Astrocyte of the spinal cord (primary cell): ENCODE measurements around the gene SNX9.
A peak's percentile ranks its signal among the peaks of the same experiment; 100 is the strongest.

Experiments used
- DNase-seq: peaks from one replicate; pipeline ENCODE4 v3.0.0; 2011; ENCODE audit warnings: low read depth, low spot score
- H3K4me3 ChIP-seq: 2 replicates; pipeline ENCODE4 v1.5.1; 2011; ENCODE audit warnings: low read depth, mild to moderate bottlenecking, low read length, moderate library complexity
- CTCF ChIP-seq: IDR thresholded peaks from 2 replicates; pipeline ENCODE4 v1.5.1; 2012; ENCODE audit warnings: low read depth, mild to moderate bottlenecking, low read length, inconsistent platforms
- in situ Hi-C: cut with HindIII; loops from 2 replicates; pipeline ENCODE4 v1.10.0; 2017; ENCODE audit warnings: low sequenced_read_pairs

The SNX9 gene

DNA sequence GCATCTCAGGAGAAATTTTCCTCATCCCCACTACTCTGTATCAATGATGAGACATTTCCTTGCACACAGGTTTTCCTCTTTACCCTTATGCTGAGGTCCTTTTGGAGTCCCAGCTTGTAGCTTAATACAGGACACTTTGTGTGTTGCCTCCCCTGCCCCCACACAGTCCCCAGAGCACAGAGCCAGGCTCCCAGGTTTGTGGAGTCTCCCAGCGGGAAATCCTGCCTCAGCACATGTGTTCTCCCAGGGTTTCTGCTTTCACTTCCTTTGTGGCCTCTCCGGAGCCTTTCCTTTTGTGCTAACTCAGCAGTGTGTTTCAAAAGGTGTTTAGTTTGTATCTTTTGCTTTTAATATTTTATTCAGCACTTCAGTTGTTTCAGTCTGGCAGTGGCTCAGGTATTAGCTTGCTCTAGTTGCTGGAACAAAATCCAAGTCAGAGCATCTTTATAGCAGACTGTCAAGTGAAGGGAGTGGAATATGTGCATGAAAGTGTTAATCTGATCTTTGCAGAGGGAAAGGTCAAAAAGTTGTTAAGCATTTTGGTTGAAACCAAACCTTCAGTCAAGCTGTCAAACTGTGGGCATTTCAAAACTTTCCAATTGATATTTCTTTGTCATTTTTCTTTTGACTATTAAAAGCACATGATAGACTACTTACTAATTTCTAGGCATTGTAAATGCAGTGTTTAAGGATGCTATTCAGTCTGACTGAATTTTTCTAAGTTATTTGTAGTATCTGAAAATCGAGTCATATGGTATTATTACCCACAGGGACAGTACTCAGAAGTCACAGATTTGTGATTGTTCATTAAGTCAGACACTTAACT is 8.6 kb downstream of the SNX9 start:
- H3K4me3 ChIP-seq: no peak overlapping the region
- in situ Hi-C loops: no loop called here
- no peak for TF ChIP-seq CTCF
- peak; percentile 38 for DNase-seq

DNA sequence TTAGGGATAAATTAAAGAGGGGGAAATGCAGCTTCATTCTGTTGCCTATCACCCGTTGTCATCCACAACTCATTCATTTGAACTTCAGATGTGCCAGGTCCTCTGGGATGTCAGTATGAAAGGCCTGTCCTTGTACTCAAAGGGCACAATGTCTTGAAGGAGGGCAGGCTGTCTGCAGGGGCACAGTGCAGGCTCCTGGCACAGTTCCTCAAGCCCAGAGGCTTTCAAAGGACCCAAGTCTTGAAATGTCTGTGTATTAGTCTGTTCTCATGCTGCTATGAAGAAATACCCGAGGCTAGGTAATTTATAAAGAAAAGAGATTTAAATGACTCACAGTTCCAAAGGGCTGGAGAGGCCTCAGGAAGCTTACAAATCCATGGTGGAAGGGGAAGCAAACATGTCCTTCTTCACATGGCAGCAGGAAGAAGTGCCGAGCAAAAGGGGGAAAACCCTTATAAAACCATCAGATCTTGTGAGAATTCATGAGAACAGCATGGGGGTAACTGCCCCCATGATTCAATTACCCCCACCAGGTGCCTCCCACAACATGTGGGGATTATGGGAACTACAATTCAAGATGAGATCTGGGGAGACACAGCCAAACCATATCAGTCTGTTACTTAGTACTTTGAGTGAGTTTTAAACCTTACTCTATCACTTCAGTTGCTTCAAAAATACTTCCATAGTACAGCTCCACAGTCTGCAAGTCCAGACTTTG is 9.4 kb downstream of the SNX9 start:
- in situ Hi-C loops: no loop called here
- DNase-seq: peak; percentile 36
- H3K4me3 ChIP-seq: no peak overlapping the region
- TF ChIP-seq CTCF: no peak

DNA sequence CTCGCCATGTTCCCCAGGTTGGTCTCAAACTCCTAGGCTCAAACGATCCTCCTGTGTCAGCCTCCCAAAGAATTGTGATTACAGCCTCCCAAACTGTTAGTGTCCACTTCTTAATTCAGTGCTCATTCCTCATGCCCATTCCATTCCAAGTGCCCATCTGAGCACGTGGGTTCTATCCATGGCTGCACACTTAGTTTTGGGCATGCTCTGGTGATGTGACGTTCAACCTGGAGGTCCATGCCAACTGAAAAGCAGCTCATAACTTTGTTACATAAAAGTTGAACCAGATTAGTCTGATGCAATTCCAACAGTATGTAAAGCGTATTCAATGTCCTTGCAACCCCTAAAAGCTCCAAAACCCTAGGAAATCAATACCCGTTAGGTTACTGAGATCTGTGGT is 11.5 kb downstream of the SNX9 start:
- no peak for DNase-seq
- in situ Hi-C loops: no loop called here
- H3K4me3 ChIP-seq: no peak overlapping the region
- TF ChIP-seq CTCF: no peak

DNA sequence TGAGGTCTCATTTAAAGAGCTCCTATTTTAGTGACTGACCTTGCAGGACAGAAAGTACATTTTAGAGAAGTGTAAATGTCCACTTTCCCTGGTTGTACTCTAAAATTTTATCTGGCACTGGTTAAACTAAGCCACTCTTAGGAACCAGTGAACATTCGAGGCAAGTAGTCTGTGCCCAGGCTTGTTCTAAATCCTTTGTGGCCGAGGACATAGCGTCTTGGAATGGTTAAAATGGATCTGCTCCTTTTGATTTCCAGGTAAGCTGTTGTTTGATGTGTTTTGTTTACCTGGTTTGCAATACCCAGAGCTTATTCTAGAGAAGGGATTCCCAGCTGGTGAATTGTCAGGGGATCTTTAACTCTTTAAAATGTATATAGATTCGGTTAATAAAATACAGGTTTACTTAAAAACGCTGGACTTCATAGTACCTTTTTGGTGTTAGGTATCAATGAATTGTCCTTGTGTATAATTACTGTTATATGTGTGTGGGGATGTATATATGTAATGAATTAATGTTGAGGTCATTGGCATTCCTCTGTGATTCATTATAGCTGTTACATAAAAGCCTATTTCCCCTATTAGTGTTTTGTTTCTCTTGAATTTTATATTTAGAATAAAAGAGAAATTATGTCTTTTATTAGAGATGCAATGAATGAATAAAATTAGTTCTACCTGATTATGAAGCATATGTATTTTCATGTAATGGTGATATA is 15.8 kb downstream of the SNX9 start:
- in situ Hi-C loops: no loop called here
- DNase-seq: no peak
- no peak overlapping the region for H3K4me3 ChIP-seq
- TF ChIP-seq CTCF: no peak

DNA sequence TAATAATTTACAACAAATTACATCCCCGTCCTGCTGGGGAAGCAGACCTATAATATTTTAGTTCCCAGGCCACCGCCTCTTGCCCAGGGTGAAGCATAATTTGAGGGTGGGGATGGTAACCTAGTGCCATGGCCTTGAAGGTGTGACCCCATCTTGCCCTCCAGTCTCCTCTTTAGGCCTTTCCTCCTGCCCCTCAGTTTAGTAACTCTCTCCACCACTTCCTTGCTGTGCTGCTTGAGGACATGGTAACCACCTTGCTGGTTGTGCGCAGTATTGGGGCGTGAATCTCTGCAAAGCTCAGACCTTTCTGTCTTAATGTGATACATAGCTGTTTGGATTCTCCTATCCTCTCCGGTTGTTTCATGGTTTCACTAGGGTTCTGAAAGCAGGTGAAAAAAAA is 16.6 kb downstream of the SNX9 start:
- no peak for DNase-seq
- no peak overlapping the region for H3K4me3 ChIP-seq
- in situ Hi-C loops: no loop called here
- TF ChIP-seq CTCF: no peak

- H3K4me3 ChIP-seq: no peak overlapping the region
- in situ Hi-C loops: no loop called here
These were observed 17.2 kb downstream of the SNX9 start for GRCh38 chr6:157840261-157840660.

More at GRCh38 chr6:157840261-157840660, 17.2 kb downstream of the SNX9 start:
- no peak for TF ChIP-seq CTCF
- no peak for DNase-seq
